CD4-positive, alpha-beta T cell treated with Interleukin-6 for 4 hours (primary cell): ENCODE data around the gene VSIR.
A peak's percentile ranks its signal among the peaks of the same experiment; 100 is the strongest.

ENCODE experiments used
- DNase-seq: peaks from one replicate; pipeline ENCODE4 v3.0.0-alpha.2; 2020; ENCODE audit warnings: mixed read lengths

Gene VSIR

DNA sequence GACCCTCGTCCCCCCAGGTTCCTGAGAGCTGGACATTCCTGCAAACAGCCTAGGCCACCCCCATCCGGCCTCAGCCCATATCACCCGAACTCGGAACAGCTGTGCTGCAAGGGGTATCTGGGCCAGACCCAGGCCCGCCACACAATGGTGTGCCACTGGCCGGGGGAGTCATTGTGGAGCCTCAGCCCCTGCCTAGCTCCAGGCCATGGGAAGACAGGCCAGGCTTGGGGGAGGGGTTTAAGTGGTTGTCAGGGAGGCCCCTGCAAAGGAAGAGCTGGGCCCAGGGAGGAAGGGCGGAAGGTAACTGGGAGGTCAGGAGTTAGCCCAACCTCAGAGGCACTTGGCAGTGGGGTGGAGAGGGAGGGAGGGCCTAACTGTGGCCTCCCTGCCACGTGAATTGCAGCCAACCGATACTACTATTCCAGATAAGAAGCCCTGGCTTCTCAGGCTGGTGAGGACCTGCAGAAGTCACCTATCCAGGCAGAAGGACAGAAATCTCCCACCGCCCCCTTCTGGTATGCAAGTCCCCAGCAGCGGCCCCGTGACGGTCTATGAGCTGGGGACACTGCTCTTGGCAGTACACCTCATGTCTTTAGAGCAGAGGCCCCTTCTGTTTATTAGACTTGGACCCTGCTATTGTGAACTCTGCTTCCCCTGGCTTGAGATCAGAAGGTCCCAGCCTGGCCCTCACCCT, 26.8 kb downstream of the VSIR start:
- DNase-seq, result peak; percentile 57

- DNase-seq, result no peak
These were observed 27.6 kb downstream of the VSIR start for GRCh38 chr10:71745664-71746250.

DNA sequence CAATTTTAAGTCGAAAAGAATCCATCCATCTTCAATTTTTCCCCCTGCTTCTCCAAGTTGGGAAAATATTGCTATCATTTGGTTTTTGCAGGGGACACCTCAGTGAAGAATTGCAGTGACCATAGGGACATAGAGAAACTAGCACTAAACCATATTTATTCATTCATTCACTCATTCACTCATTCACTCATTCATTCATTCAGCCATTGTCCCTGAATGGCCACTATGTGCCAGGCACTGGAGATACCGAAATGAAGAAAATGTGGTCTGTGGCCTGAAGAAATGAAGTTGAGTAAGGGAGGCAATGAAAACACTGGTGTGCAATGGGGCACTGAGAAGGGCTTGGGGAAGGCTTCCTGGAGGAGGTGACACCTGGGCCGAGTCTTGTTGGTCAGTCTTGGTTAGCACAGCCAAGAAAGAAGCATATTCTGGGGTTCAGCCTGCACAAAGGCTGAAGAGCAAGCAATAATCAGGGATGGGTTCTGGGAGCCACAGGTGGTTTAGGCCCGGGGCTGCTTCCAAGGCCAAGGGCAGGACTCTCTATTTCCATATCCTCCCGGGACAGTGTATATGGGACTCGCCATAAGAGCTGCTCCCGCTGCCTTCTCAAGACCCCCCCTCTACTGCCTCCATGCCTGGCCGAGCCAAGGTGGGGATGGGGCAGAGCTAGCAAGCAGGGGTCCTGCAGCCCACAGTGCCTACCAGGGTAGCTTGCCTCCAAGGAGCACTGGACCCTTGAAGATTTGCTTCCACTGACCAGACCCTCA, 28.2 kb downstream of the VSIR start:
- no peak for DNase-seq

- no peak for DNase-seq
These were observed 29.5 kb downstream of the VSIR start for GRCh38 chr10:71743866-71744265.

DNA sequence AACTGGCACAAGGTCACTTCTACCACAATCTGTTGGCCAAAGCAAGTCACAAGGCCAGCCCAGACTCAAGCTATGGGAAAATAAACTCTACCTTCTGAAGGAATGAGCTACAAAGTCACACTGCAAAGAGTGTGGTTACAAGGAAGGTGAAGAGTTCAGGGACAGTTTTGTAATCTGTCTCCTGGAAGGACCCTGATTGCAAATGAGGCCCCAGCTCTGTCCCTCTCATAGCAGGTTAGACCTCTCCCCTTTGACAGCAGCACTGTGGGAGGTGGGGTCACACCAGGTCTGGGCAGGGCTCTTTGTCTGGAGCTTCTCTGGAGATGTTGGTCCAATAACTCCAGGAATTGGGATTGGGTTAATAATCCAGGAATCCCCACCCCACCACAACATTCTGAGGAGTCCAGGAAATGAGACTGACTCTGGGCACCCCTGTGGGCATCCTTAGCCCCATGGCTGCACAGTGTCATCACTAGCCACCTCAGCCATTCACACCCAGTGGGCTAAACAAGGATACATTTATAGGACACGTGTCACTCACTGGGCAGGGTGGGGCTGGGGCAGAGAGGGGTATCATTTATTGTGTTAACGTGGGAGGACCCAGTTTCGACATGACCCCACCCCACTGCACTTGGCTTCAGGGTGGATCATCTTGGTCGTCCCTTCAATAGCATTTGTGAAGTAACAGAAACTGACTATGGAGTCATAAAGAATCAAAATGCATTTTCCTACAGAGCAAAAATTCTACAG, 30.1 kb downstream of the VSIR start:
- no peak for DNase-seq

DNA sequence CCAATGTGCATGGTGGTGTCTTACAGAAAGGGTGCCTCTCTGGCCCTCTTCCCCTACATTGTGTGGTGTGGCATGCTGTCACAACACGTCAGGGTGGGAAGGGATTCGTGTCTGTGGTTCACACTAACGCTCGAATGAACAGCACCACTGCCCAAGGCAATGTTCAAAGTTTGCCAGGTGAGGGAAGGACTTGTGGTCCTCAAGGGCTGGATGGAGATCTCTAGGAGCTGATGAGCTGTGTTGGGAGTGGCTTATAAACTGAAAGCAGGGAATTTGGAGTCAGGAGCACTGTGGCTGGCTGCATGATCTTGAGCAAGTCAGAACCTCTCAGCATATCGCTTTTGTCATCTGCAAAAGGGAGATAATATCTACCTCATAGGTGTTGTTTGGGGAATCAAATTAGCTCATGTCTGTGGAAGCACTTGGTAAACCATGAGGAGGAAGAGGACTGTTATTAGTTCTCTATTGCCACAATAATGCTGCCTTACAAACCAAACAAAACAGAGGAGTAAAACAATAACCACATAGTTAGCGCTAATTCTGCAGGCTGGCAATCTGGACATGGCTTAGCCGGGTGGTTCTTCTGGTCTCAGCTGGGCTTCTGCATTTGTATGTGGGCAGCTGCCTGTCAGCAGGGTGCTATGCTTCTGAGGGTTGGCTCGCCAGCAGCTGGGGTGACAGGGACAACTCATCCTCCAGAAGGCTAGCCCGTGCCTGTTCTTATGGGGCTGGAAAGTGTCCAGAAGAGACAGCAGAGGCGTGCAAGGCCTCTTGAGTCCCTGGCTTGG, 30.8 kb downstream of the VSIR start:
- peak; percentile 45 for DNase-seq

DNA sequence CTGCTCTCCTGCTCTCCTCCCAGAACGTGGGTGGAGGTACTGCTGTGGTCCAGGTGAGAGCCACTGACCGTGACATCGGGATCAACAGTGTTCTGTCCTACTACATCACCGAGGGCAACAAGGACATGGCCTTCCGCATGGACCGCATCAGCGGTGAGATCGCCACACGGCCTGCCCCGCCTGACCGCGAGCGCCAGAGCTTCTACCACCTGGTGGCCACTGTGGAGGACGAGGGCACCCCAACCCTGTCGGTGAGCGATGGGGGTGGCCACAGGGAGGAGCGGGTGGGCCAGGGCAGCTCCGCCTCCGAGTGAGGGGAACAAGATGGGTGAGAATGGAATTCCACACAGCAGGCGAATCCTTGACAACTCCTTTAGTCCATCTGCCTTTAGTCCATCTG, 31.6 kb downstream of the VSIR start:
- DNase-seq, result no peak

GRCh38 chr10:71741029-71741428, 32.3 kb downstream of the VSIR start:
- DNase-seq, result no peak

GRCh38 chr10:71740069-71740653, 33.2 kb downstream of the VSIR start:
- no peak for DNase-seq

DNA sequence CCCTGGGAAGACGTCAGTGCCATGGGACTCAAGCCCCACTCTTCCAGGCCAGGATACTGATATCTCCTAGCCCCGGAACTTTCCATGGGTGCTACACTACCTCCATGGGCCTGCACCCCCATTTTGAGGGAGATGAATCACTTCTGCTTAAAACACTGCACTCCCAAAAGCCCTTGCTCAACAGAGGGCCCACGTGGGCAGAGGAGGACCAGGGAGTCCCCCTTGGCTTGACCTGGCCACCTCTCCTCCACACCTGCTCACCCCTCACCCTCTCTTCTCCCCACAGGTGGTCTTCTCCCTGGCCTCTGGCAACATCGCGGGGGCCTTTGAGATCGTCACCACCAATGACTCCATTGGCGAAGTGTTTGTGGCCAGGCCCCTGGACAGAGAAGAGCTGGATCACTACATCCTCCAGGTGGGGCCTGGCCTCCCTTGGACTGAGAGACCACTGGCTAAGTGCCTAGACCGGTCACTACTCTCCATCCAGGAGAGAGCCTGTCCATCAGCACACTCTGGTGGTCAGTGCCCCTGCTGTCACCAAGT, 33.9 kb downstream of the VSIR start:
- no peak for DNase-seq

GRCh38 chr10:71737834-71738197, 35.5 kb downstream of the VSIR start:
- no peak for DNase-seq

DNA sequence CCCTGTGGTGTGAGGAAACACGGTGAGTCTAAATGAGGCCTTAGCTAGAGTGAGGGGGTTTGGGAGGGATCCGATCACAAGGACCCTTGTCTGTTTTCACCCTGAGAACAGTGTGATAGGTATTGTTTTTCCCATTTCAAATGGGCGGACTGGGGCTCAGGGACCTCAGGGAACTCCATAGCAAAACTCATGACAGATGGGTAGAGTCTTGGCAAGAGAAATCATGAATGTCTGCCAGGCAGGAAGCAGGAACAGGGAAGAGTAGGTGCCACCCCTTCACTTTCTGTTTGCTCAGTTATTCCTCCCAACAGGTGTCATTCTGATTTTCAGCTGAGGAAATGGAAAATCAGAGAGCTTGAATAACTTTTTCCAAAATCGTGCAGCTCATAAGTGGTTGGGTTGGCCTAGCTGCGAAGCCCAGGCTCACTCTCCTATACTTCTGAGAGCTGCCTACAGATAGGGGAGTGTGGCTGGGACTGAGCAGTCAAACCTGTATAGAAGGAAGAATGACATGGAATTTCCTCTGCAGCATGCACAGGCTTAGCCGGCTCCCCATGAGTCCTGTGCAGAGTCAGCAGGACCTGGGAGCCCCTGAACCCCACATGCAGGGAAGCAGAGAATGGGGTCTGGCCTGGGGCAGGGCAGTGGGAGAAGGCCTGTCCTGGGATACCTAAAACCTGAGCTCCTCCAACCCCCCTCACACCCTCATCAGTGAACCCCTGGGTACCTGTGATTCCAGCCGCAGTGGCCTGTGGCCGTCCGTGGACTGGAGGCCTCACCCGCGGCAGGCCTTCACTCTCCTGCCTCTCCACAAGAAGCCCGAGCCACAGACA, 36.1 kb downstream of the VSIR start:
- DNase-seq, result no peak

DNA sequence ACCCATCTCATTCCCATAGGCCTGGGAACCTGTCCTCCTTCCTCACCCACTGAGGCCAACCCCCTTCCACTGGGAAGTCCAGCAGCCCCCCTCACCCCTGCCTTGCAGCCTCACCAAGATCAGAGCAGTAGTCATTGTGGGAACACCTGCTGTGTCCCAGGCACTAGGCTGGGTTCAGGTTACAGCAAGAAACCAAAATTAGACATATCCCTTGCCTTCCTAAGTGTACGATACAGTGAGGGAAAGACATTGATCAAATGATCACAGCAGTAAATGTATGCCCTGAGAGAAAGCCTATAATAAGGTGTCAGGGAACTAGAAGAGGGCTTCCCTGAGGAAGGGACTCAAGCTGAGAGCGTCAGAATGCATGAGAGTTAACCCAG, 36.8 kb downstream of the VSIR start:
- no peak for DNase-seq

- DNase-seq, result peak; percentile 74
These were observed 37.4 kb downstream of the VSIR start for GRCh38 chr10:71735709-71736569.

GRCh38 chr10:71734797-71735196, 38.5 kb downstream of the VSIR start:
- DNase-seq, result no peak

DNA sequence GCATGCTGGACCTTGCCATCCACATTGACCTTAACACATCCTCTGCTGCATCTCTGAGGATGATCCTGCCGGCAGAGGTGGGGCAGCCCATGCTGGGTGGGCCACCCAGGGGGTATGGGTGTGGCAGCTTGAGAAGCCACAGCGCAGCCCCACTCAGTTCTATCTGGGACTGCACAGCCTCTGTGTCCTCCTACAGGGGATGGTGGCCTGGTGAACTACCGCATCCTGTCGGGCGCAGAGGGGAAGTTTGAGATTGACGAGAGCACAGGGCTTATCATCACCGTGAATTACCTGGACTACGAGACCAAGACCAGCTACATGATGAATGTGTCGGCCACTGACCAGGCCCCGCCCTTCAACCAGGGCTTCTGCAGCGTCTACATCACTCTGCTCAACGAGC, 41.5 kb downstream of the VSIR start:
- DNase-seq, result no peak

DNA sequence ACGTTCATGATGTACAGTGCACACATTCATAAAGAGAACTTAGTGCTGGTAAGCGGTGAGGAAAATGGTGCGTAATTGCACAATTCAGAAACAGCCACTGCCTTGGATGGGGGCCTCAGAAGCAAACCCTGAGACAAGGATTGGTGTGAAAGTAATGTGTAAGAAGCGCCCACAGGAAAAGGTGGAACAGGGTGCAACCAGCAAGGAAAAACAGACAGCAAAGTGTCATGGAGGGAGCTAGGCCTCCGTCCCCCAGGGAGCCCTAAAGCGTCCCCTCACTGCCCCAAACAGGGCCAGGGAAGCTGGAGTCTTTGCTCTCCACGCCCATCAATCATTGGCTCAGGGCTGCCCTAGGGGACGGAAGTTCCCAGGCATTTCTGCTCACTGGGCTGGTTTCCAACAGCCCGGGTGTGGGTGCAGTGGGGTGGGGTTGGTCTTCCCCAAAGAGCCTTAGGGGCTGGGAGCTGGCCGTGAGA, 44.1 kb downstream of the VSIR start:
- no peak for DNase-seq

DNA sequence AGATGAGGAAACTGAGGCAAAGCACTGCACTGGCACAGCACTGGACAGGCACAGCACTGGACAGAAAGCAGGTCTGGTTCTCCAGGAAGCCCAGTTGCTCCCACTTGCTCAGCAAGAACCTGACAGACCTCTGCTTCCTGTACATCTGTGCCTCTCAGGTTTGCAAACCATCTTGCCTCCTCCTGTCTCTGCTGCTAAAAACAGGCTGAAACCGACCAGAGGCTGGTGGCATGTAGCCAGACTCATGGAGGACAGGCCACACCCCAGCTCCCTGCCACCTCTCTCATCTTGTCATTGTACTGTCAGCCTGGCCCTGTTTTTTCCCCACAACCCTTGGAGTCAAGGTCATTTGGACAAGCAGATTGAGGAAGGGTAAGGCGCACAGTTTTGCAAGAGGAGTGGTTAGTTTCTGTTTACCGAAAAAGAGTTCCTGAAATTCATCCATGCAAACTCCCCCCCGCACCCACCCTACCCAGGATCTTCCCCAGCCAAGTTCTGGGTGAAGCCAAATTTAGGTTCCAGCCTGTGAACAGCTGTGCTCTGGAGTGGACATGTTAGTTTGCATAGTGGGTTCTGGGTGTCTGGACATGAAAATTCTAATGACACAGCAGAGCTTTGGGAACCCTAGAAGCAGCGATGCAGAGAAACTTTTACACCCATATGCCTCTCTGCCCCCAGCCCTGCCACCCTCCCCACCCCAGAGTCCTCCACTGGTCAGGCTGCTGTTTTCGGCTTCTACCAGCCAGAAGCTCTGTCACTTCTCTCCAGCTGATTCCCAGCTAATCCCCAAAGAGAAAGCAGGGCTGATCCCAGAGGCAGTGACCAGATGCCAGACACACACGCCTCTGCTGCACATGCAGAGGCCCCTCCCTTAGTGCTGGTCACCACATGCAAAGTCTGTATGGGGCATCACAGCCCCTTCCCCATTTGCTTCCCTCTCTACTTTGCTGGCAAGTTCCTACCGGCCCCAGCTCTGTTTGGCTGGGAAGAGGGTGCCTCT, 45.3 kb downstream of the VSIR start:
- DNase-seq, result peak; percentile 81
